Muscle layer of colon (tissue), 2 donors: Measurements from ENCODE around the gene MAPRE2.

Source experiments
- H3K27ac ChIP-seq: one replicate; pipeline ENCODE4 v1.7.0; 2013; ENCODE audit warnings: low read depth, mild to moderate bottlenecking, low read length, moderate library complexity
- H3K27me3 ChIP-seq, 2 donors: one replicate each; pipeline ENCODE4 v1.7.0; 2013; ENCODE audit warnings: low read length in 2 of 2, mild to moderate bottlenecking in 2 of 2; ENCODE audit not compliant: insufficient read depth in 2 of 2, control insufficient read depth in 1 of 2
- H3K36me3 ChIP-seq: one replicate; pipeline ENCODE4 v1.7.0; 2013; ENCODE audit warnings: mild to moderate bottlenecking, low read length; ENCODE audit not compliant: insufficient read depth
- H3K4me1 ChIP-seq: one replicate; pipeline ENCODE4 v1.7.0; 2013; ENCODE audit warnings: mild to moderate bottlenecking, low read length; ENCODE audit not compliant: insufficient read depth
- H3K4me3 ChIP-seq, 2 donors: one replicate each; pipeline ENCODE4 v1.7.0; 2013; ENCODE audit warnings: low read length in 2 of 2, low read depth in 1 of 2, mild to moderate bottlenecking in 1 of 2, moderate library complexity in 1 of 2
- H3K9ac ChIP-seq: one replicate; pipeline ENCODE4 v1.7.0; 2013; ENCODE audit warnings: low read length
- H3K9me3 ChIP-seq: one replicate; pipeline ENCODE4 v1.7.0; 2013; ENCODE audit warnings: mild to moderate bottlenecking, low read length
- donor health status: abdominal sarcoma.
- donor health status: Adenocarcinoma of cecum.

The MAPRE2 gene

DNA sequence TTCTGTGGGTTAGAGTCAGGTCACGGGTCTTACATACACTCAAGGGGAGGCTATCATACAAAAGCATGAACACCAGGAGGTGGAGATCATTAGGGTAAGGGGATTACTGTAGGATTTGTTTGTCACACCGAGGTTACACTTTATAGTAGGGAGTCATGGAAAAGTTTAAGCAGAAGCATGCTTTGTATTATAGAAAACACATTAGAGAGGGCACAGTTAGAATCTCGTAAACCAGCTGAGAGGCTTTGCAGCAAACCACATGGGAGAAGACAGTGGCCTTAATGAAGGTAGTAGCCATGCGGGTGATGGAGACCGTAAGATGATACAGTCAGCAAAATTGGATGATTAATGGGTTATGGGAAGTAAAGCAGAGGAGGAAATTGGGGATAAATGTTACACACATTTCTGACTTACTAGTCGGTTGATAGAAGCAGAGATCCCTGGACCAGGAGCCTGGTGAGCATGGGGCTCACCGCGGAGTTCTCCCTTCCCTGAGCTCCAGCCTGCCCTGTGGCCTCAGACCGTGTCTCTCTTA is 75.6 kb downstream of the MAPRE2 start:
- peaks cover 38% of the 10 kb centered on the region for H3K4me1 ChIP-seq
- no peaks in the 10 kb centered on the region for H3K27me3 ChIP-seq
- no peak overlapping the region for H3K4me3 ChIP-seq
- H3K27ac ChIP-seq: no peak overlapping the region
- no peak overlapping the region for H3K9ac ChIP-seq
- H3K36me3 ChIP-seq: no peaks in the 10 kb centered on the region
- H3K9me3 ChIP-seq: no peaks in the 10 kb centered on the region

DNA sequence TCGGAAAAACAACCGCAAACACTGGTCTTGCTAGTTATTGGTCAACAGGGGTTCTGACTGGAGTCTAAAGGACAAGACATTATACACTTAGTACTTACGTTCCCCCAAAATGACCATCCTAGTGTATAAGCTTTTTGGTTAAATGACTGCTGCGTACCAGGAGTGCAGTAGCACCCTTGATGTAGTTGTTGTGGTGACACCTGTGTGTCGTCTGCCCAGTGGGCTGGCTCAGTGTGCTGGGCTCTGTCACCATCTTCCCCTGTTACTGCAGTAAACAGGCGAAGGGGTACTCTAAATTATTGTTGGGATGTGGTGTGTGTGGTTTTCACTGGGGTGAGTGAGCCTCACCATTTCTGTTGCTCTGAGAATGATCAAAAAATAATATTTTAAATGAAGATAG is 76.2 kb downstream of the MAPRE2 start:
- Histone ChIP-seq H3K9me3 (no peaks in the 10 kb centered on the region), H3K27ac (no peak overlapping the region), H3K9ac (no peak overlapping the region), H3K4me1 (peaks cover 38% of the 10 kb centered on the region), H3K36me3 (no peaks in the 10 kb centered on the region), H3K4me3 (no peak overlapping the region), H3K27me3 (no peaks in the 10 kb centered on the region)

DNA sequence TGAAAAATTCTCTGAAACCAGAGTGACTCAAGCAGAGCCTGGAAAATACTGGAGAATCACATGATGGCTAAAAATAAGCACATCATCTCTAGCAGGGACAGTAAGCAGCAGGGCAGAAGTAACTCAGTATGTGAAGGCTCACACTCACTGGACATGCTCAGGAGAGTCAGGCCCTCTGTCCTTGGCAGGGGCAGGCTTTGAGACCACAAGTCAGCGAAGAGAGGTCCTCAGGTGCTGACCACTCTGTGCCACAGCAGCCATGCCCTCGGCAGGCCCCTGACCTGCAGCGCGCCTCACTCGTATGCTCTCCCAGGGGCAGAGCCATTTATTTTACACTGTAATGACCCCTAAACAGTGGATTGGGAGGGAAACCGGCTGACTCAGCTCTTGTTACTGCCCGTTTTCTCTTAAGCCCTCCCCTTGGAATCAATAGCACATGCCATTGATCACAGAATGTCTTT is 76.8 kb downstream of the MAPRE2 start:
- H3K9ac ChIP-seq: no peak overlapping the region
- H3K27me3 ChIP-seq: no peaks in the 10 kb centered on the region
- H3K4me1 ChIP-seq: peaks cover 38% of the 10 kb centered on the region
- no peaks in the 10 kb centered on the region for H3K36me3 ChIP-seq
- H3K4me3 ChIP-seq: peak overlapping the region in 1 of 2 donors; percentile 40
- no peaks in the 10 kb centered on the region for H3K9me3 ChIP-seq
- H3K27ac ChIP-seq: peak overlapping the region; percentile 48

DNA sequence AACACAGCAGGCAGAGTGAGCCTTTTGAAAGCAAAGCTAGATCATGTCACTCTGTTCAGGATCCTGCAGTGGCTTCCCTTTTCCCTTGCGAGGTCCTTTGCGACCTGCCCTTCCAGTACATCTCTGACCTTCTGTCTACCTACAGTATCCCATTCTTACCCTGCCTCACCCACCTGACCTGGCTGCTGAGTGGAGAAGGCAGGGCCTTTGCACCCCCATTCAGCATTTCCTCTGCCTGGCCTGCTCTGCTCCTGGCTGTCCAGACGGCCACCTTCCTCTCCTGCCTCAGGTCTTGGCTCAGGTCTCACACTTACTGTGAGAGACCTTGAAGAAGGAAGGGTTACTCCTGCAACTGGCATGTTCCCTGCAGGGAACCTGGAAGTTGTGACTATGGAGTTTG is 77.4 kb downstream of the MAPRE2 start:
- Histone ChIP-seq H3K27ac (no peak overlapping the region), H3K4me1 (peaks cover 38% of the 10 kb centered on the region)

DNA sequence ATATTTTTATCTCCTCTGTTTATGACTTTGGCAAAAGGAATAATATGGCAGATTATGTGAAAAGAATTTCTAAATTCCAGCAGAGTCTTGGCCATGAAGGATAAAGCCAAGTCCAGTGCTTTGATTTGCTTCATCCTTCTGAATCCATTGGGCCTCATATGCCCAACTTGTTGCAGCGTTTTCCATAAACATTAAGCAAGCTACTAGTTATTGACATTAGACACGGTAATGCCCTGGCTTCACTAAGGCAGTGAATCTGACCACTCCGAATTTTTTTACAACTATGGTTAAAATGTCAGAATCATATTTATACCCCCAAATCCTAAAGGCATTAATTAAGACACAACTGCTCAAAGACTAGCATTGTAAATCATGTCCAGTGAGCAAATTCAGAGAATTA is 79.8 kb downstream of the MAPRE2 start:
- Histone ChIP-seq H3K27ac (no peak overlapping the region), H3K4me1 (peaks cover 38% of the 10 kb centered on the region), H3K9ac (no peak overlapping the region)

More for the DNA sequence above, 77.4 kb downstream of the MAPRE2 start:
- H3K4me3 ChIP-seq: peak overlapping the region in 1 of 2 donors; percentile 40
- H3K27me3 ChIP-seq: no peaks in the 10 kb centered on the region
- H3K9ac ChIP-seq: no peak overlapping the region
- no peaks in the 10 kb centered on the region for H3K36me3 ChIP-seq
- H3K9me3 ChIP-seq: no peaks in the 10 kb centered on the region

DNA sequence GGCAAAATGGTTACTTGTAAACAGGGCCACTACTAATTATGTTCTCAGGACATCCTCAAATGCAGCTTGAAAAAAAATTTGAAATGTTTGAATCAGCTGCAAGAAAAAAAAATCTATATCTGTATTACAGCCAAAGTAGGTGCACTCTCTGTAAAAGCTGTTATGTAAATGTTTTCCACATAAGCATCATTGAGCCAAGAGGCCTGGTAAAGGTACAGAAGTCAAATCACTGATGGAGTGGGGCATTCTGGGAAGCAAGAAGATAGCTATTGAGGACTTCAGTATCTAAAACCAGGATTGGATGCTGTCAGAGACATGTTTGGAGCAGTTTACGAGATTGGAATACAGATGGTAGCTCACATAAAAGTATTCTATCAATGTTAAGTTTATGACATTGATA is 80.3 kb downstream of the MAPRE2 start:
- no peaks in the 10 kb centered on the region for H3K36me3 ChIP-seq
- H3K4me1 ChIP-seq: peaks cover 36% of the 10 kb centered on the region
- no peaks in the 10 kb centered on the region for H3K9me3 ChIP-seq
- H3K4me3 ChIP-seq: no peak overlapping the region
- H3K9ac ChIP-seq: no peak overlapping the region
- H3K27ac ChIP-seq: no peak overlapping the region
- no peaks in the 10 kb centered on the region for H3K27me3 ChIP-seq

More for the DNA sequence above, 79.8 kb downstream of the MAPRE2 start:
- Histone ChIP-seq H3K9me3 (no peaks in the 10 kb centered on the region), H3K27me3 (no peaks in the 10 kb centered on the region), H3K36me3 (no peaks in the 10 kb centered on the region), H3K4me3 (no peak overlapping the region)

DNA sequence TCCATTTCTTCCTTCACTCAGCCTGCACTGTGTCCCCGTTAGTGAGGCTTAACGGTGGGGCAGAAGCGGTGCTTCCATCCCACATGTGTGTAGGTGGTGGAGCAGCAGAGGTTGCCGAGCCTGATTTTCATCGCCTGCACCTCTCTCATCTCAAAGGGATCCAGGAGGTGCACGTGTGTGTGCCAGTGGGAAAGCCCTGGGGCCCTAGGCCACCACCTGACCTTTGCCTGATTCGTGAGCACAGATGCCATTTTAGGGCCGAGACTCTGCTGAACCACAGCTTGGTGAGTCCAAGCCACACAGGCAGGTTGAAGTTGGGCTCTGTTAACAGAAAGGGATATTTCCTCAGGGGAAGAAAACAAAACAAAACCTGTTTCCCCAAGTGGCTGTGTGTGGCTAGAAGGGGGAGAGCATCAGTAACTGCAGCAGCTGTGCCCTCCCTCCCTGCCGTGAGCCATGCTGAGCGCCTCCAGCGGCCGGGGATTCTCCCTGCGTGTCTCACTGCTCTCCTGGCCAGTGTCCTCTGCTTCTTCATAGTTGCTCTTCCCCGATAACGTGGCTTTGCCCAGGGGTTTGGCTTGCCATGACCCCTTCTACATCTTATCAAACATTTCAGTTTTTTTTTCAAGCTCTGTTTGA is 81.5 kb downstream of the MAPRE2 start:
- H3K36me3 ChIP-seq: no peaks in the 10 kb centered on the region
- H3K9me3 ChIP-seq: no peaks in the 10 kb centered on the region
- H3K27me3 ChIP-seq: no peaks in the 10 kb centered on the region
- peaks cover 25% of the 10 kb centered on the region for H3K4me1 ChIP-seq
- H3K27ac ChIP-seq: no peak overlapping the region
- no peak overlapping the region for H3K9ac ChIP-seq
- H3K4me3 ChIP-seq: no peak overlapping the region

DNA sequence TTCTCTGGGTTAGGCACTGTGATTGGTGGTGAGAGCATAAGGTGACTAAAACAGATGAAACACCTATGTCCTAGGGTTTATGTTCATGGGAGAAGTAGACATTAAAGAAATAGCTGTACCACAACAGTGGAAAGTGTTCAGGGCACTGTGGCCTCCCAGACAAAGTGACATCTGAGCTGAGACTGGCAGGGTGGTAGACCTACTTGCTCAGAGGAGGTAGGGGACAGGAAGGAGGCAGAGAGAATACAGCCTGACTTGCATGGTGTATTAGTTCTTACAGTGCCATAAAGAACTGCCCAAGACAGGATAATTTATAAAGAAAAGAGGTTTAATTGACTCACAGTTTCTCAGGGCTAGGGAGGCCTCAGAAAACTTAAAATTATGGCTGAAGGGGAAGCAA is 82.6 kb downstream of the MAPRE2 start:
- Histone ChIP-seq H3K27ac (no peak overlapping the region), H3K4me1 (peaks cover 13% of the 10 kb centered on the region), H3K27me3 (no peaks in the 10 kb centered on the region)

DNA sequence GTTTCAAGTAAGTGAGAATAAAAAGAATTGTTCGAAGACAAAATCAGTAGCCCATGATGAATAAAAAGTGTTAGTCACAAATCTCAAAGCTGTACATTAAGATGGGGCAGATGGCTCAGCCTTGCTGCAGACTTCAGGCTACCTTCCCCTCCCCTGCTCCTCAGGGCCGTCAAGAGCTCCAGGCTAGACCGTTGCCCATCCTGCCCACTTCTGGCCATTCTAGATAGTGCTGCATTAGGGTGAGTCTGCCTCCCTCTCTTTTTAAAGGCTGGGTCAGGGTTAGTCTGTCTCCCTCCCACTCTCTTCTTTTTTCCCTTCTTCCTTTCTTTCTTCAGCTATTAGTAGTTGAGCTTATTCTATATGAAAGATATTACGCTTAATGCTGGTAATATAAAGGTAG is 86.0 kb downstream of the MAPRE2 start:
- Histone ChIP-seq H3K9ac (no peak overlapping the region), H3K36me3 (peaks cover 10% of the 10 kb centered on the region), H3K4me3 (no peak overlapping the region), H3K9me3 (no peaks in the 10 kb centered on the region), H3K27me3 (no peaks in the 10 kb centered on the region), H3K27ac (no peak overlapping the region), H3K4me1 (no peaks in the 10 kb centered on the region)

More for the DNA sequence above, 82.6 kb downstream of the MAPRE2 start:
- Histone ChIP-seq H3K4me3 (no peak overlapping the region), H3K9ac (no peak overlapping the region), H3K9me3 (no peaks in the 10 kb centered on the region), H3K36me3 (no peaks in the 10 kb centered on the region)

DNA sequence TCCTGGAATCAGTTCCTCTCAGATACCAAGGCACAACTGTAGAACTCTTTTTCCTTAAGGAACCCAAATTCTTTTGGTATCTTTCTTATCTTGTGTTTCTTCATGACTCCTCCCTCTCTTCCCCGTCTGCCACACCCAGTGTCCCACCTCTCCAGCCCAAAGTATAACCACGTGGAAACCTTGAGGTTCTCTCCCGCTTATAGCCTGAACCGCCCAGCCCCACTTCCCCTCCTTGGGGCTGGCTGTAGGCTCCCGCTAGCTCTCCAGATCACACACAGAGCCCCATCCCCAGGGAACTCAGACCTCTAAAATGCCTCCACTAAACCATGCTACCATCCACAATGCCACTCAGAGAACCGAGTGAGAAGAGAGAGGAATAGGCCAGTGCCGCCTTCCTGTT is 87.5 kb downstream of the MAPRE2 start:
- no peak overlapping the region for H3K27ac ChIP-seq
- no peaks in the 10 kb centered on the region for H3K4me1 ChIP-seq
- H3K4me3 ChIP-seq: no peak overlapping the region
- peaks cover 20% of the 10 kb centered on the region for H3K36me3 ChIP-seq
- no peaks in the 10 kb centered on the region for H3K9me3 ChIP-seq
- no peak overlapping the region for H3K9ac ChIP-seq
- H3K27me3 ChIP-seq: no peaks in the 10 kb centered on the region

DNA sequence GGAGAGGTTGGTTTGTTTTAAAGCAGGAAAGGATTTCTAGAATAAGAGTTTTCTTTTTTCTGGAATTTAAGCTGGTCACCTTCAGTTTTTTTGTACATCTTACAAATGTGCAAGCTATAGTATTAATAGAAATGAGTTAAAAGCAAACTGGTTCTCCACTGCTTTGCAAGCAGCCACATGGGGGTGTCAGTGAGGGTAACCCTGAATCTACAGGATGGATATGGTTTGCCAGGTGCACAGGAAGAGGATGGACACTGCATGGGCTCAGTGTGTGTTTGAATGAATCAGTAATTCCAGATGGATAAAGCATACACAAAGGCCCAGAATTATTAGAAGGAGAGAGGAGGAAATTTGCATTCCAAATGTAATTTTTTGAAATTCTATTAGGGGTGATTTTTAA is 89.0 kb downstream of the MAPRE2 start:
- no peaks in the 10 kb centered on the region for H3K27me3 ChIP-seq
- no peak overlapping the region for H3K4me3 ChIP-seq
- H3K27ac ChIP-seq: no peak overlapping the region
- H3K4me1 ChIP-seq: no peaks in the 10 kb centered on the region
- H3K9me3 ChIP-seq: no peaks in the 10 kb centered on the region
- peaks cover 30% of the 10 kb centered on the region for H3K36me3 ChIP-seq
- H3K9ac ChIP-seq: no peak overlapping the region
